Rectal smooth muscle tissue (tissue), 1 donor: ENCODE data around the gene FIGN.

Experiments used
- H3K27ac ChIP-seq: one replicate; pipeline ENCODE4 v1.7.0; 2013; ENCODE audit warnings: low read depth, low read length, inconsistent platforms
- H3K27me3 ChIP-seq: one replicate; pipeline ENCODE4 v1.7.0; 2013; ENCODE audit warnings: low read length; ENCODE audit not compliant: control insufficient read depth, insufficient read depth
- H3K36me3 ChIP-seq: one replicate; pipeline ENCODE4 v1.7.0; 2013; ENCODE audit warnings: low read length; ENCODE audit not compliant: control insufficient read depth, insufficient read depth
- H3K4me1 ChIP-seq: one replicate; pipeline ENCODE4 v1.7.0; 2013; ENCODE audit warnings: low read length; ENCODE audit not compliant: control insufficient read depth, insufficient read depth
- H3K4me3 ChIP-seq: one replicate; pipeline ENCODE4 v1.7.0; 2013; ENCODE audit warnings: low read length
- H3K9ac ChIP-seq: one replicate; pipeline ENCODE4 v1.7.0; 2013; ENCODE audit warnings: low read length

Gene FIGN

DNA sequence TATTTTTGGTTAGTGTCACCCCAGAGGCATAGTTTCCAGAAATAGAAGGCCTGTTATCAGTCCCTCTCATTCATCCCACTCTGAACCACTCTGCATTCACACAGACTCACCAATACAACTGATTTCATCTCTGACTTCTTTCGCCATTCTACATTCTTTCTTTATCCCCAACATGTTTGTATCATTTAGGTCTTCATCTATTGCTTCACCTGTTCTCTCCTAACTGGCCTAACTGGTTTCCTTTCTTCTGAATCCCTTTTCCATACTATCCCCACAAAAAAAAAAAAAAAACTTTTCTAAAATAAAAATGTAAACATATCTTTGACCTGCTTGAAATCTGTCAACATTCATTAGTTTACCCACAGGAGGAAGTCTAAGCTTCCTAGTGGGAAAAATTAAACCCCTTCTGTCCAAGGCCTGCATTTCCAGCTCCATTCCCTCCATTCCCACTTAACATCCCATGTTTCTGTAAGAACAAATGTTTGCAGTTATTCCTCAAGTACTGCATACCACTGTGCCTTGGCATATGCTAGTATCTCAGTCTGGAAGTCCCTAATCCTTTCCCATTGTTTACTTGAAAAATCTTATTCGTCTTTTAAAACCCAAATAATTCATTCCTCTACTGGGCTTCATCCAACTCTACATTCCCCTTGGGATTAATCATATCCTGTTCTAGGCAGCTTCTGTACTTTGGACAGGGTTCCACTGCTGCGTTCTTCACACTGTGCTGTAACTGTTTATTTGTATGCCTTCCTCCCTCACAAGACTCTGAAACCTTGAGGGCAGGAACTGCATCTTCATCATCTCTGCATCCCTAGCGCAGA, 68.5 kb downstream of the FIGN start:
- Histone ChIP-seq H3K27ac (no peak overlapping the region), H3K36me3 (no peaks in the 10 kb centered on the region), H3K9ac (no peak overlapping the region), H3K4me1 (peaks cover 2% of the 10 kb centered on the region), H3K4me3 (no peak overlapping the region), H3K27me3 (no peaks in the 10 kb centered on the region)

DNA sequence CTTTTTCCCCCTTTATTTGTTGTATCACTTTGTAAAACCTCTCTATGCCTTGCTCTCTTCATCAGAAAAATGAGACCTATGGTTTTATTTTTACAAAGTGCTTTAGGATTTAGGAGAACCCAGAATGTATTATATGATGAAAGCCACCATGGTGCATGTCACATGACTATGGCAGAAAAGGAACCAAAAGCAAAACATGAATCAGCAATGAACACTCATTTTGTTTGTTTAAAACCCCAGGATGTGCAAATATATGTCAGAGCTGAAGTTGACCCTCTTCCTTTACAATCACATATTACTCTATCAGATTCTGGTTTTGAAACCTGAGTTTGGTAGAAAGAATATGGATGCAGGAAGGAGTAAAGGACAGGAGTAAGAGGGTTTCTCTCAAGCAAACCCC, 70.0 kb downstream of the FIGN start:
- Histone ChIP-seq H3K36me3 (no peaks in the 10 kb centered on the region), H3K9ac (no peak overlapping the region), H3K27me3 (no peaks in the 10 kb centered on the region), H3K4me1 (peaks cover 2% of the 10 kb centered on the region), H3K27ac (no peak overlapping the region), H3K4me3 (no peak overlapping the region)

DNA sequence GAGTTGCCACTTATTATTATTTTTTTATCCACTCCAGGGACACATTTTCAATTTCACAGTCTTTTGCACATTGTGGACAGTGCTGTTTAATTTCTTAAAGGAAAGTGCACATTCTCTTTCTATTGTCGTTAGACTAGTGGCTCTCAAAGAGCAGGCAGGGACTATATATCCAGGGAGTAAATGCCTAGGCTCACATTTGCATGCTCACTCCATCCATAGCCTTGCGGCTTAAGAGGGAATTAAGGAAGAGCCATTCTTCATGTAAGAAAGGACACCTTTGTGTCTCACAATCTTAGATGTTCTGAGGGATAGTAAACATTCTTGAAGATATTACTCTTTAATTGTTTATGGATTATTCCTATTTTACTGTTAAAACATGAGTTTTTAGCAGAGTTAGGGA, 70.8 kb downstream of the FIGN start:
- H3K4me3 ChIP-seq, result no peak overlapping the region
- peaks cover 2% of the 10 kb centered on the region for H3K4me1 ChIP-seq
- H3K27ac ChIP-seq, result no peak overlapping the region
- no peak overlapping the region for H3K9ac ChIP-seq
- no peaks in the 10 kb centered on the region for H3K36me3 ChIP-seq
- H3K27me3 ChIP-seq, result no peaks in the 10 kb centered on the region

DNA sequence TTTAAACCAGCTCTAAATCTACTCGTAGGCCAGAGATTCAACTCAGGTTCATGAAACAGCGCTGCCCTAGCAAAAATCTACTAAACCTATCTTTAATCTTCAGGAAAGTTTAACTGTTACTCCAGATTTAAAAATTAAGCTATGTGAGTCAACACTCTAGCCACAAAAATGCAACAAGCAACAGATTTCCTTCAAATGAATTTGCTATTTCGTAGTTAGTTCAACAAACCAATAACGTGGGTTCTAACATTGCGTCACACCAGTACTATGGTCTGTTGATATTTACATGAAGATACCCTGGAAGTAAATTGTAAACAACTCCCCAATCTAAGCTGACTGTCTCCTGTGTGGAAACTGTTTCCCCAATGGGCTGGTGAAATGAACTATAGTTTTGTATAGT, 71.2 kb downstream of the FIGN start:
- Histone ChIP-seq H3K4me3 (no peak overlapping the region), H3K27me3 (no peaks in the 10 kb centered on the region), H3K9ac (no peak overlapping the region), H3K4me1 (peaks cover 2% of the 10 kb centered on the region), H3K36me3 (no peaks in the 10 kb centered on the region), H3K27ac (no peak overlapping the region)

DNA sequence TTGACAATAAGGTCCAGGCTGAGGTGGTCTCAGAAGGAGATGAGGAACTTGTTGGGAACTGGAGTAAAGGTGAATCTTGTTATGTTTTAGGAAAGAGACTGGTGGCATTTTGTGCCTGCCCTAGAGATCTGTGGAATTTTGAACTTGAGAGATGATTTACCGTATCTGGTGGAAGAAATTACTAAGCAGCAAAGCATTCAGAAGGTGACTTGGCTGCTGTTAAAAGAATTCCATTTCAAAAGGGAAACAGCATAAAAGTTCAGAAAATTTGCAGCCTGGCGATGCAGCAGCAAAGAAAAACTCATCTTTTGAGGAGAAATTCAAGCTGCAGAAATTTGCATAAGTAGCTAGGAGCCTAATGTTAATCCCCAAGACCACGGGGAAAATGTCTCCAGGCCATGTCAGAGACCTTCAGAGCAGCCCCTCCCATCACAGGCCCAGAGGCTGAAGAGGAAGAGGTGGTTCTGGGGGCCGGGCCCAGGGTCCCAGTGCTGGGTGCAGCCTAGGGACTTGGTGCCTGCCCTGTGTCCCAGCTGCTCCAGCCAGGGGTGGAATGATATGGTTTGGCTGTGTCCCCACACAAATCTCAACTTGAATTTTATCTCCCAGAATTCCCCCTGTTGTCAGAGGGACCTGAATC, 73.5 kb downstream of the FIGN start:
- no peak overlapping the region for H3K4me3 ChIP-seq
- H3K36me3 ChIP-seq, result no peaks in the 10 kb centered on the region
- H3K27me3 ChIP-seq, result no peaks in the 10 kb centered on the region
- H3K4me1 ChIP-seq, result no peaks in the 10 kb centered on the region
- no peak overlapping the region for H3K27ac ChIP-seq
- no peak overlapping the region for H3K9ac ChIP-seq

DNA sequence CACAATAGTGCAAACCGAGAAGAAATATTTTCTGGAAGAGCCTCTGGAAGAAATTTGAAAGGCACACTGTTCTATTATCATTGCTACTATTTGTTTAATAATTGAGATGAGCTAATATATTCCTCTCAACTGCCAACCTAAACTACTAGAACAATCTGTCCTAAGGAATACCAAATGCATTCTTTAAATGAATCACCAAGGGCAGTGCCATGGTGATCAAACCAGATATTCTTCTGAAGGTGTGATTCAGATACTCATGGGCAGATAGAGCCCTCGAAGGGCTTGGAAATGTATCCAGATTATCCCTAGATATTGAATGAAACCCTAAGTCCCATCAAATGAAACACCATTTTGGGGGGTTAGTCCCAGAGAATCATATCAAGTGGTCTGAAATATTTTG, 76.6 kb downstream of the FIGN start:
- H3K27ac ChIP-seq, result no peak overlapping the region

DNA sequence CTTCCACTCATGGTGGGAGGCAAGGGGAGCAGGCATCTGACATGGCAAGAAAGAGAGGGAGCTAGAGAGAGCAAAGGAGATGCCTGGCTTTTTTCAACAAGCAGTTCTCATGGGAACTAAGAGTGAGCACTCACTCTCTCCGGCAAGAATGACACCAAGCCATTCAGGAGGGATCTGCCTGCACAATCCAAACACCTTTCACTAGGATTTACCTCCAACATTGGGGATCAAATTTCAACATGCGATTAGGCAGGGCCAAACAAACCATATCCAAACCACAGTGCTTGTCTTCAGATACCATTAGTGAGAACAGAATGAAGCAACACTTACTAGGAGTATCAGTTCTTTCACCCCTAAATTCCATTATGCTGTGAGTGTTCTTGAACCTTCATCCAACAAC, 77.3 kb downstream of the FIGN start:
- Histone ChIP-seq H3K27ac (no peak overlapping the region), H3K36me3 (no peaks in the 10 kb centered on the region), H3K4me1 (no peaks in the 10 kb centered on the region), H3K4me3 (no peak overlapping the region), H3K9ac (no peak overlapping the region), H3K27me3 (no peaks in the 10 kb centered on the region)

More for the DNA sequence above, 76.6 kb downstream of the FIGN start:
- Histone ChIP-seq H3K27me3 (no peaks in the 10 kb centered on the region), H3K4me1 (no peaks in the 10 kb centered on the region), H3K4me3 (no peak overlapping the region), H3K9ac (no peak overlapping the region), H3K36me3 (no peaks in the 10 kb centered on the region)

DNA sequence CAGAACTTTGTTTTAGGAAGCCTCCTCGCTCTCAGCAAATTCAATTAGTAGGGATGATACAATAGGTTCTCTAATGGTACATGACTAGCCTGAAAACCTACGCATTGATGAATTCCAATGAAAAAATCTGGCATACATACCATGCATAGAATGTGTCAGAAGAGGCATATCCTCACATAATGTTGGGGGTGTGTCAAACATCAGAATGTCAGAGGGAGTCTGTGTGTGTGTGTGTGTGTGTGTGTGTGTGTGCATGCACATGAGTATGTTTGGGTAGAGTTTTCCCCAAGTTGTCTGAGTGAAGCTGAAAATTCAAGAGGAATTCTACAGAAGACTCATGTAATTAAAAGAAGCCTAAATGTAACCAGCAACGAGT, 78.5 kb downstream of the FIGN start:
- no peak overlapping the region for H3K27ac ChIP-seq
- no peaks in the 10 kb centered on the region for H3K4me1 ChIP-seq
- H3K9ac ChIP-seq, result no peak overlapping the region

DNA sequence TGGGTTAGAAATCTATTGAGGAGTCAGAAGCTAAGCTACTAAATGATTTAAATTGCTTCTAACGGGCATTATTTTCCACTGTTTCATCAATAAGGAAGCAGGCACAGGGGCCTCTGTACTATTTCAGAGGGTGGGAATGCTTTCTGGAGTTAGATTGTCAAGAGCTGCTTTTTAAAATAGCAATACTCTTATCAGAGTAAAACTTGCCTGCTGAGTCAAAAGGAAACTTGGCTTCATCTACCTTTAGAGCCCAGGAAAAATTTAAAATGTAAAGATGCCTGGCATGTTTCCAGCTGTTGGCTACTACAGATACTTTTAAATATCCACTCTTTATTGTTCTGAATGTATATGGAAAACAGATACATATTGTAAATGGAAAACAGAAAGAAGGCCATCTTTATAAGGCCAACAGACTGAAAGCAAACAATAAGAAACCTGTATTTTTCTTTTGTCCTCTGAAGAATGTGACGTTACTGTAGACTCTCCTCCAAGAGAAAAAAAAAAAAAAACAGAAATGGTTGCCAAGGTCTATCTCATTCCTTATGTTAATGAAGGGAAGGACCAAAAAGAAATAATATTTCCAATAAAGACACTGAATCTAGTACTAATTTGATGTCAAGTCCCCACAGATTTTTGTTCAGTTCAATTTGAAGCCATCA, 79.1 kb downstream of the FIGN start:
- Histone ChIP-seq H3K4me1 (no peaks in the 10 kb centered on the region), H3K36me3 (no peaks in the 10 kb centered on the region), H3K27ac (no peak overlapping the region), H3K4me3 (no peak overlapping the region), H3K9ac (no peak overlapping the region), H3K27me3 (no peaks in the 10 kb centered on the region)

More for the DNA sequence above, 78.5 kb downstream of the FIGN start:
- Histone ChIP-seq H3K4me3 (no peak overlapping the region), H3K36me3 (no peaks in the 10 kb centered on the region), H3K27me3 (no peaks in the 10 kb centered on the region)

DNA sequence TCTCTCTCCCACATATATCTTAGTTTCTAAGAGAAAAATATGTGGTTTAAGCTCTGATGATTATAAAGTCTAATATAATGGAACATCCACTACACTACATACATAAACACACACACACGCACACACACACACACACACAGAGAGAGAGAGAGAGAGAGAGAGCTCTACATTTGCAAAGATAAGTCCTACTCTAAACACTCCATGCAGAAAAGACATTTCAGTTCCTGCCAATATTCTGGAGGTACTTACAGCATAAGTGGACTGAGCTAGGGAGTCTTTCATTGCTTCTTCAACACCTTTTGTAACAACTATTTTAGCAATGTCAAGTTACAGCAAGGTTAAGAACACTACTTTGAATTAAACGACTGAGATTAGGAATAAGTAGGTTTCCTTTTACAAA, 80.1 kb downstream of the FIGN start:
- H3K27me3 ChIP-seq, result no peaks in the 10 kb centered on the region
- H3K36me3 ChIP-seq, result no peaks in the 10 kb centered on the region
- no peak overlapping the region for H3K27ac ChIP-seq
- H3K4me1 ChIP-seq, result no peaks in the 10 kb centered on the region
- no peak overlapping the region for H3K9ac ChIP-seq
- no peak overlapping the region for H3K4me3 ChIP-seq

DNA sequence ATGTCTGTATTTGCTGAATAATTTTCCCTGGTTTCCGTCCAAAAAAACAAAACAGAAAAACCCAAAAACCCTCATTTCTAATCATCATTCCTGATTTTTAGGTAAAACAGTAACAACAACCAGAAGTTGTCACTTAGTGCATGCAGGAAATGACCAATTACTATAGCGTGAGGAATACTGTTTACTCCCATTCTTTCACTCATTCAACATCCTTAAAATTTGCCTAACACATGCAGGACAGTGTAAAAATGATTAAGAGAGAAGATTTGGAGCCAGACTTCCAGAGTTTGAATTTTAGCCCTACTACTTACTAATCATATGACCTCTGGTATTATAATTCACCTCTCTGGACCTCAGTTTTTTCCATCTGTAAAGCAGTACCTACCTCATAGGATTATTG, 83.1 kb downstream of the FIGN start:
- Histone ChIP-seq H3K27me3 (no peaks in the 10 kb centered on the region), H3K36me3 (no peaks in the 10 kb centered on the region), H3K27ac (no peak overlapping the region), H3K9ac (no peak overlapping the region), H3K4me3 (no peak overlapping the region), H3K4me1 (no peaks in the 10 kb centered on the region)

DNA sequence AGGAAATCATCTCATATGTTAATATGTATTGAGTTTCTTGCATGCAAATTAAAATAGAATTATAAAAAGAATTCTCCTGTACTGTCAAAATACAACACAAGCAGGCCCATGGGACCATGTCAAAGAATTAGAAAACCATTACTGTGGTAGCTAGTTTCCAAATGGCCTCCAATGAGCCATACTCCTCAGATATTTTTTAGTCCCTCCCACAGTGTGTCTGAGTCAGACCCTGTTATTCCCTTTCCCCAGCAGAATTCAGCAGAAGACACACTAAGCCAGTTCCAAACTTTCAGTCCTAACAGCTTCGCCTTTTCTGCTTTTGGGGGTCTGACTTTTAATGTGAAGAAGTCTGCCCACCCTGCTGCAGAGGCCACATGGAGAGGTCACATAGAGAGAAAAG, 86.7 kb downstream of the FIGN start:
- Histone ChIP-seq H3K27ac (no peak overlapping the region), H3K27me3 (no peaks in the 10 kb centered on the region), H3K9ac (no peak overlapping the region), H3K4me1 (peaks cover 5% of the 10 kb centered on the region), H3K36me3 (no peaks in the 10 kb centered on the region), H3K4me3 (no peak overlapping the region)
